Measurements from ENCODE around the gene IL17F. TPM values are rescaled to one million over a fixed set of nuclear protein-coding genes. Genes with fewer than 3 reads are reported as not detected.

Gene IL17F
- total RNA-seq, 1 experiment from 2014 or later = not detected

DNA sequence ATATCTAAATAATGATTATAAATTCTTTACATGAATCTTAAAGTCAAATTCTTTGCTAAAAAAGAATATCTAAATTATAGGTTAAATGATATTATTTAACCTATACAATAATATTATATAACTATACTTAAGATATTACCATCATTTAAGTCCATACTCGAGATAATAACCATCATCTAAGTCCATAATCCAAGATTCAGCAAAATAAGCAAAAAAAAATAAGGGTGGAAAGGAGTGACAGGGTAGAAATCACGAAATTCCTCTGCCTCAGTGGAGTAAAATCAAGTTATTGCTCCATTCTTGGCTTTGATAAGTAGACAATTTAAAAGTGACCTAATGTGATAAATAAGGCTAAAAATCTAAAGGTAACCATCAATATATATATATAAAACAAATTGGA is 48.4 kb downstream of the IL17F start:
- TF ChIP-seq POLR2AphosphoS5 (IDR thresholded peaks at IDR 0.05; ENCODE audit: low read depth, low read length) (no peak), SIN3A (IDR thresholded peaks at IDR 0.05; ENCODE audit: borderline replicate concordance, insufficient read depth, low read depth, low read length) (no peak), TCF7L2 (IDR thresholded peaks at IDR 0.05; ENCODE audit: low read depth, low read length) (no peak)
- TF ChIP-seq, protein P1, sequence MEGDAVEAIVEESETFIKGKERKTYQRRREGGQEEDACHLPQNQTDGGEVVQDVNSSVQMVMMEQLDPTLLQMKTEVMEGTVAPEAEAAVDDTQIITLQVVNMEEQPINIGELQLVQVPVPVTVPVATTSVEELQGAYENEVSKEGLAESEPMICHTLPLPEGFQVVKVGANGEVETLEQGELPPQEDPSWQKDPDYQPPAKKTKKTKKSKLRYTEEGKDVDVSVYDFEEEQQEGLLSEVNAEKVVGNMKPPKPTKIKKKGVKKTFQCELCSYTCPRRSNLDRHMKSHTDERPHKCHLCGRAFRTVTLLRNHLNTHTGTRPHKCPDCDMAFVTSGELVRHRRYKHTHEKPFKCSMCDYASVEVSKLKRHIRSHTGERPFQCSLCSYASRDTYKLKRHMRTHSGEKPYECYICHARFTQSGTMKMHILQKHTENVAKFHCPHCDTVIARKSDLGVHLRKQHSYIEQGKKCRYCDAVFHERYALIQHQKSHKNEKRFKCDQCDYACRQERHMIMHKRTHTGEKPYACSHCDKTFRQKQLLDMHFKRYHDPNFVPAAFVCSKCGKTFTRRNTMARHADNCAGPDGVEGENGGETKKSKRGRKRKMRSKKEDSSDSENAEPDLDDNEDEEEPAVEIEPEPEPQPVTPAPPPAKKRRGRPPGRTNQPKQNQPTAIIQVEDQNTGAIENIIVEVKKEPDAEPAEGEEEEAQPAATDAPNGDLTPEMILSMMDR (IDR thresholded peaks at IDR 0.05) = no peak
- TF ChIP-seq, protein P2, sequence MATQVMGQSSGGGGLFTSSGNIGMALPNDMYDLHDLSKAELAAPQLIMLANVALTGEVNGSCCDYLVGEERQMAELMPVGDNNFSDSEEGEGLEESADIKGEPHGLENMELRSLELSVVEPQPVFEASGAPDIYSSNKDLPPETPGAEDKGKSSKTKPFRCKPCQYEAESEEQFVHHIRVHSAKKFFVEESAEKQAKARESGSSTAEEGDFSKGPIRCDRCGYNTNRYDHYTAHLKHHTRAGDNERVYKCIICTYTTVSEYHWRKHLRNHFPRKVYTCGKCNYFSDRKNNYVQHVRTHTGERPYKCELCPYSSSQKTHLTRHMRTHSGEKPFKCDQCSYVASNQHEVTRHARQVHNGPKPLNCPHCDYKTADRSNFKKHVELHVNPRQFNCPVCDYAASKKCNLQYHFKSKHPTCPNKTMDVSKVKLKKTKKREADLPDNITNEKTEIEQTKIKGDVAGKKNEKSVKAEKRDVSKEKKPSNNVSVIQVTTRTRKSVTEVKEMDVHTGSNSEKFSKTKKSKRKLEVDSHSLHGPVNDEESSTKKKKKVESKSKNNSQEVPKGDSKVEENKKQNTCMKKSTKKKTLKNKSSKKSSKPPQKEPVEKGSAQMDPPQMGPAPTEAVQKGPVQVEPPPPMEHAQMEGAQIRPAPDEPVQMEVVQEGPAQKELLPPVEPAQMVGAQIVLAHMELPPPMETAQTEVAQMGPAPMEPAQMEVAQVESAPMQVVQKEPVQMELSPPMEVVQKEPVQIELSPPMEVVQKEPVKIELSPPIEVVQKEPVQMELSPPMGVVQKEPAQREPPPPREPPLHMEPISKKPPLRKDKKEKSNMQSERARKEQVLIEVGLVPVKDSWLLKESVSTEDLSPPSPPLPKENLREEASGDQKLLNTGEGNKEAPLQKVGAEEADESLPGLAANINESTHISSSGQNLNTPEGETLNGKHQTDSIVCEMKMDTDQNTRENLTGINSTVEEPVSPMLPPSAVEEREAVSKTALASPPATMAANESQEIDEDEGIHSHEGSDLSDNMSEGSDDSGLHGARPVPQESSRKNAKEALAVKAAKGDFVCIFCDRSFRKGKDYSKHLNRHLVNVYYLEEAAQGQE (IDR thresholded peaks at IDR 0.05; ENCODE audit: insufficient read depth in 1 of 2, low read depth in 2 of 2, low read length in 1 of 2) = no peak
- POLR2A ChIA-PET = no interaction called here
- H3K36me3 ChIP-seq (ENCODE audit: control insufficient read depth, insufficient read depth, low read length) = no peaks in the 10 kb centered on the region
- H3K4me3 ChIP-seq (ENCODE audit: low read depth in 2 of 2, low read length in 2 of 2) = no peak overlapping the region
- CTCF ChIA-PET = no interaction called here
- no peak overlapping the region for H3K27ac ChIP-seq (ENCODE audit: low read length)
- in situ Hi-C loops (cut with HindIII; ENCODE audit: low pct_unique_long_range_greater_than_20kb, low sequenced_read_pairs) = no loop called here
- BruUV-seq (replicated peaks) = no TSS peak
- H3K4me1 ChIP-seq (ENCODE audit: control insufficient read depth, insufficient read depth, low read length) = no peaks in the 10 kb centered on the region
- no peaks in the 10 kb centered on the region for H3K9me3 ChIP-seq (ENCODE audit: control insufficient read depth, insufficient read depth, low read depth, low read length)
- no peak for ATAC-seq
- intact Hi-C loops (cut with micrococcal nuclease; ENCODE audit: unreplicated experiment) = no loop called here
- no peaks in the 10 kb centered on the region for H3K27me3 ChIP-seq (ENCODE audit: control insufficient read depth, insufficient read depth, low read length)
- no peak for DNase-seq (ENCODE audit: low read depth, low spot score)

DNA sequence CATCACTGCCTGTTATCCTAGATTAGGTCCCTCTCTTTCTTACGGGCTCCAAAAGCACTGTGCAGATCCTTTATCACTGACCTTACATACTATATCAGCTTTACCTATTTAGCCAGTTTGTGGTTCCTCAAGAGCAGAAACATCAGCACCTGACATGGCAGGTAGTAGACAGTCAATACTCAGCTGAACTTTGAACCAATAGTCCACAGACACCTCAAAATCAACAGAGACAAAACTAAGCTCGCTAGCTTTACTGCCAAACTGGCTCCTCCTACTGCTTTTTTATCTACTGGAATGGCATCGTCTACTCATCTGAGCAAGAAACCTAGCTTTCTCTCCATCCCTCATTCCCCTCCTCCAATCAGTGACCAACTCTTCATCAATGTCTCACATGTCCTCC is 52.5 kb downstream of the IL17F start:
- no TSS peak for BruUV-seq (replicated peaks)
- no peak overlapping the region for H3K27ac ChIP-seq (ENCODE audit: low read length)
- TF ChIP-seq TCF7L2 (IDR thresholded peaks at IDR 0.05; ENCODE audit: low read depth, low read length) = no peak
- TF ChIP-seq, protein P1 (IDR thresholded peaks at IDR 0.05) = no peak
- TF ChIP-seq, protein P2 (IDR thresholded peaks at IDR 0.05; ENCODE audit: insufficient read depth in 1 of 2, low read depth in 2 of 2, low read length in 1 of 2) = no peak
- no peak for TF ChIP-seq POLR2AphosphoS5 (IDR thresholded peaks at IDR 0.05; ENCODE audit: low read depth, low read length)
- no peak for TF ChIP-seq SIN3A (IDR thresholded peaks at IDR 0.05; ENCODE audit: borderline replicate concordance, insufficient read depth, low read depth, low read length)
- ChIA-PET POLR2A (no interaction called here), CTCF (interaction anchor here (0.6 kb wide), 1 partner anchor 19 kb away, joined by 3 read pairs; no protein-coding TSS in a partner anchor)
- DNase-seq (ENCODE audit: low read depth, low spot score) (no peak), ATAC-seq (no peak)
- H3K27me3 ChIP-seq (ENCODE audit: control insufficient read depth, insufficient read depth, low read length) = peaks cover 10% of the 10 kb centered on the region
- intact Hi-C loops (cut with micrococcal nuclease; ENCODE audit: unreplicated experiment) (no loop called here), in situ Hi-C loops (cut with HindIII; ENCODE audit: low pct_unique_long_range_greater_than_20kb, low sequenced_read_pairs) (no loop called here)
- H3K4me1 ChIP-seq (ENCODE audit: control insufficient read depth, insufficient read depth, low read length) = no peaks in the 10 kb centered on the region
- no peaks in the 10 kb centered on the region for H3K36me3 ChIP-seq (ENCODE audit: control insufficient read depth, insufficient read depth, low read length)
- H3K9me3 ChIP-seq (ENCODE audit: control insufficient read depth, insufficient read depth, low read depth, low read length) = no peaks in the 10 kb centered on the region
- H3K4me3 ChIP-seq (ENCODE audit: low read depth in 2 of 2, low read length in 2 of 2) = no peak overlapping the region

Data from Panc1 (cell line).